Karpas-422 (cell line): ENCODE measurements around the gene TIFAB. TPM values are rescaled to one million over a fixed set of nuclear protein-coding genes. Genes with fewer than 3 reads are reported as not detected.

Source experiments
- DNase-seq: peaks from one replicate; pipeline ENCODE4 v3.0.0-alpha.2; 2015
- H2AFZ ChIP-seq: fragments of 200-600 bp; sonication (generic); 2 replicates; pipeline ENCODE4 v1.6.1; 2014; ENCODE audit warnings: antibody characterized with exemption, low read length, mixed read lengths
- H3K27ac ChIP-seq: fragments of 200-600 bp; sonication (generic); 2 replicates; pipeline ENCODE4 v1.5.1; 2014; ENCODE audit warnings: mild to moderate bottlenecking, low read length, moderate library complexity
- H3K27me3 ChIP-seq: fragments of 200-600 bp; sonication (generic); 2 replicates; pipeline ENCODE4 v1.6.1; 2014; ENCODE audit warnings: low read length, mixed read lengths
- H3K36me3 ChIP-seq: fragments of 200-600 bp; sonication (generic); 2 replicates; pipeline ENCODE4 v1.6.1; 2014; ENCODE audit warnings: low read length, mixed read lengths; ENCODE audit not compliant: insufficient read depth
- H3K4me1 ChIP-seq: fragments of 200-600 bp; sonication (generic); 2 replicates; pipeline ENCODE4 v1.6.1; 2014; ENCODE audit warnings: mild to moderate bottlenecking, low read length, mixed read lengths
- H3K4me2 ChIP-seq: fragments of 200-600 bp; sonication (generic); 2 replicates; pipeline ENCODE4 v1.6.1; 2014; ENCODE audit warnings: low read length, low read depth, mild to moderate bottlenecking; ENCODE audit not compliant: poor library complexity, severe bottlenecking
- H3K4me3 ChIP-seq: fragments of 200-600 bp; sonication (generic); 2 replicates; pipeline ENCODE4 v1.5.1; 2014; ENCODE audit warnings: mild to moderate bottlenecking, antibody characterized with exemption, low read length, mixed read lengths
- H3K79me2 ChIP-seq: fragments of 200-600 bp; sonication (generic); 2 replicates; pipeline ENCODE4 v1.6.1; 2014; ENCODE audit warnings: mild to moderate bottlenecking, low read length, mixed read lengths
- H3K9ac ChIP-seq: fragments of 200-600 bp; sonication (generic); 2 replicates; pipeline ENCODE4 v1.6.0; 2014; ENCODE audit warnings: low read length
- H3K9me2 ChIP-seq: fragments of 200-600 bp; sonication (generic), shearing (Covaris generic); replicated peaks from 2 replicates; pipeline ENCODE4 v1.6.0; 2014; ENCODE audit warnings: mild to moderate bottlenecking, low read length, moderate library complexity; ENCODE audit not compliant: insufficient read depth
- H3K9me3 ChIP-seq: fragments of 300-700, 200-600 bp; sonication (generic); 2 replicates; pipeline ENCODE4 v1.6.1; 2014; ENCODE audit warnings: low read length, mixed read lengths
- H4K20me1 ChIP-seq: fragments of 200-600 bp; sonication (generic); 2 replicates; pipeline ENCODE4 v1.6.1; 2014; ENCODE audit warnings: mild to moderate bottlenecking, antibody characterized with exemption, low read length, low read depth; ENCODE audit not compliant: insufficient read depth
- total RNA-seq: library from RNA; depleted of rRNA; stranded (reverse); fragments of >200 nt; shearing (Covaris generic); gene quantifications from 2 replicates; pipeline ENCODE4 v1.2.3, GENCODE V29; 2014; ENCODE audit warnings: low replicate concordance

TIFAB gene
- total RNA-seq, 1 experiment from 2014 or later: not detected

DNA sequence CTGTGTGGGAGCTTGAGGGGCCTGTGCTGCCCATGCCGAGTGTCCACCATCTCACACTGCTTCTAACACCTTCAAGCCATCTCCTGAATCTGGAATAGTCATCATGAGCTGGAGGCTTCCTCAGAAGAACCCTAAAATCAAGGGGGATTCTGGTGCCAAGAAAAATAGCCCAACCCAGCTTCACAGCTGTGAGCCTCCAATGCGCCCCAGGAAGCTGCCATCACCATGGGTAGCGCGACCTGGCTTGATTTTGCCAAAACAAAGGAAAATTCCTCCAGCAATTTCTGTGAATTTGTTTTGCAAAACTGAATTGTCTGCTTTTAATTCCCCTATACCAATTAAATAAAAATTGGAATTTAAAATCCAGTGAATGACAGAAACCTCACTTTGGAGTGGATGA, 6.2 kb upstream of the TIFAB start:
- Histone ChIP-seq H3K9ac (no peak overlapping the region), H3K36me3 (no peaks in the 10 kb centered on the region), H4K20me1 (no peaks in the 10 kb centered on the region), H3K4me2 (no peak overlapping the region), H3K9me2 (no peaks in the 10 kb centered on the region), H2AFZ (no peak overlapping the region), H3K4me3 (no peak overlapping the region), H3K9me3 (no peaks in the 10 kb centered on the region), H3K27me3 (no peaks in the 10 kb centered on the region), H3K79me2 (no peaks in the 10 kb centered on the region), H3K4me1 (no peaks in the 10 kb centered on the region), H3K27ac (no peak overlapping the region)
- DNase-seq: no peak

DNA sequence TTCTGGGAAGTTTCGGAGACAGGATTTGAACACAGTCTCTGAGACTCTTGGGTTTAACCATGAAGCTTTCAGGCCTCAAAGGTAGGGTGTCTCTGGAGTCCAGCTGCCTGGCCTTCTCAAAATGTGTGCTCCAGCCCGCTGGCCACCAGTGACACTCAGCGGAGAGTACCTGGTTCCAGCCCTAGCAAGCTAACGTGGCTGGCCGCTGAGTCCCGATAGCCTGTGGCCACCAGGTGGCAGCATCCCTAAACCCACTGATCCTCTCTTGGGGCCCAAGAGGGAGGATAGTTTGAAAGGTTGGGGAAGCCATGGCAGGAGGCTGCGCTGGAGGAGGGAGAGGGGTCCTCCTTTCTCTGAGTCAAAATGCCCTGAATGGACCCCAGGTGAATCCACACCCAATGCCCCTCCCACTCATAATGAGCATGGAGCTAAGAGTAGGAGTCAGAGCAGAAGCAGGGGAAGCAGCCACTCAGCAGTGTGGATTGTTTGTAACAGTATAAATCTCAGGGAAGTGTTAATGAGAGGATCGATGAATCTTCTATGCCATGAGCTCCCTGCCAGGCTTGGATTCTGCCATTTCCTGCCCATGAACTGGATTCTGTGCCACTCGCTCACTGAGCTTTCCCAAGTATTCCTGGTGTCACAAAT, 5.4 kb upstream of the TIFAB start:
- H3K4me1 ChIP-seq: no peaks in the 10 kb centered on the region

DNA sequence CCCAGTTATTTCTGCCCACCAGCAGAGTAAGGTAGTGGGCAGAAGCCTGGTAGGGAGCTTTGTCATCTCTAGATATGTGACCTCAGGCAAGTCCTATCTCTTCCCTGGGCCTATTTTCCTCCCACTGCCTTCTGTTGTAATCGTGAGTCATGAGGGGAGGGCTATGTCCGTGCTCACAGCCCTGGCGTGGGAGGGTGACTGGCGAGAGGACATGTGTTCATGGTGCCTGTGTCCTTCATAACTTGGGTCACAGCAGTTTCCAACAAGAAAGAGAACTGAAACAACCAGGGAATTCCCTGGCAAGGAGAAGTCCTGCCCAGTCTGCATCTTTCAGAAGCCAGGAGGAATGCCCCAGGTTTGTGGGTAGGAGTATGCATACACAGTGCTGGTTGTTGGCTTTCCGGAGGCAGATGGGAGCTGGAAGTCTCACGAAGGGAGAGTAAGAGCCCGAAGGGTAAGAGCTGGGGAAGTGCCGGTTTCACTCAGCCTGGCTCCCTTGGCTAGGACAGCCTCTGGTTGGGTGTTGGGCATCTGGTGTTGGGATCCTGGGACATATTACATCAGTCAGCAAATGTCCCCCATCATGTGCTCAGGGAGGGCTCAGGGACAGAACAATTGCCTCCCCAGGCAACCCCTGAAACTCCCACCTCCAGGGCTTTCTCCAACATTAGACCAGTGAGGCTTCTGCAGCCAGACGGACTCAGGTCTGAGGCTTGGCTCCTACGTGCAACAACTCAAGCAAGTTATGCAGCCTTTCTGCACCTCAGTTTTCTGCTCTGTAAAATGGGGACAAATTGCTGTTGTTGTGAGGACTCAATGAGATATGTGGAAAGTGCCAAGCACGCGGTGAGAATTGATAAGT, 4.3 kb upstream of the TIFAB start:
- no peaks in the 10 kb centered on the region for H4K20me1 ChIP-seq
- H3K9ac ChIP-seq: no peak overlapping the region
- H3K27me3 ChIP-seq: no peaks in the 10 kb centered on the region
- no peaks in the 10 kb centered on the region for H3K9me3 ChIP-seq
- no peaks in the 10 kb centered on the region for H3K36me3 ChIP-seq
- H3K4me3 ChIP-seq: no peak overlapping the region
- H2AFZ ChIP-seq: no peak overlapping the region
- H3K4me1 ChIP-seq: no peaks in the 10 kb centered on the region
- H3K27ac ChIP-seq: no peak overlapping the region
- H3K4me2 ChIP-seq: no peak overlapping the region
- no peak for DNase-seq
- H3K79me2 ChIP-seq: no peaks in the 10 kb centered on the region
- no peaks in the 10 kb centered on the region for H3K9me2 ChIP-seq

More for the DNA sequence above, 5.4 kb upstream of the TIFAB start:
- Histone ChIP-seq H3K9ac (no peak overlapping the region), H3K27ac (no peak overlapping the region), H3K27me3 (no peaks in the 10 kb centered on the region), H3K9me2 (no peaks in the 10 kb centered on the region), H3K9me3 (no peaks in the 10 kb centered on the region), H3K4me3 (no peak overlapping the region), H2AFZ (no peak overlapping the region), H3K36me3 (no peaks in the 10 kb centered on the region), H3K79me2 (no peaks in the 10 kb centered on the region), H4K20me1 (no peaks in the 10 kb centered on the region), H3K4me2 (no peak overlapping the region)
- peak; percentile 88 for DNase-seq

DNA sequence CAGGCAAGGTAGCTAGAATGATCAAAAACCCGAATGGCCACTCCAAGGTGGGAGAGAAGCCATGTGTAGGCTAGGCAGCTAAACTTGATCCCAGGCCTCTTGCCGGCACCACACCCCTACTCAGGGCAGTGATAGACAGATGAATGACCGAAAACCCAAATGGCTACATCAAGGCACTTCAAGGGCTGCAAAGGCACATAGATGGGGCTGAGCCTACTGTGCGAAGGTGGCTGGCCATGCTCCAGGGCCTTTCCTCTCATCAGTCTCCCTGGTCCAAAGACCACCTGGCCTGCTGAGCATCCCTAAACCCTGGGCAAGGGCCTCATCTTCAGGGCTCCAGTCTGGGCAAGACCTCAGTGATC, 3.7 kb upstream of the TIFAB start:
- H3K27me3 ChIP-seq: no peaks in the 10 kb centered on the region
- H3K36me3 ChIP-seq: no peaks in the 10 kb centered on the region
- no peak overlapping the region for H3K9ac ChIP-seq
- H3K4me3 ChIP-seq: no peak overlapping the region
- no peaks in the 10 kb centered on the region for H3K79me2 ChIP-seq
- no peak for DNase-seq
- no peak overlapping the region for H3K4me2 ChIP-seq
- H3K27ac ChIP-seq: no peak overlapping the region
- no peaks in the 10 kb centered on the region for H3K9me3 ChIP-seq
- H3K9me2 ChIP-seq: no peaks in the 10 kb centered on the region
- no peaks in the 10 kb centered on the region for H3K4me1 ChIP-seq
- H4K20me1 ChIP-seq: no peaks in the 10 kb centered on the region
- H2AFZ ChIP-seq: no peak overlapping the region

GRCh38 chr5:135454946-135455345, 2.8 kb upstream of the TIFAB start:
- H2AFZ ChIP-seq: no peak overlapping the region
- no peak overlapping the region for H3K27ac ChIP-seq
- H3K9me2 ChIP-seq: no peaks in the 10 kb centered on the region
- no peak overlapping the region for H3K4me3 ChIP-seq
- H3K27me3 ChIP-seq: no peaks in the 10 kb centered on the region
- DNase-seq: no peak
- H3K9me3 ChIP-seq: no peaks in the 10 kb centered on the region
- no peaks in the 10 kb centered on the region for H3K79me2 ChIP-seq
- no peak overlapping the region for H3K9ac ChIP-seq
- no peaks in the 10 kb centered on the region for H3K36me3 ChIP-seq
- H3K4me1 ChIP-seq: no peaks in the 10 kb centered on the region
- no peaks in the 10 kb centered on the region for H4K20me1 ChIP-seq
- H3K4me2 ChIP-seq: no peak overlapping the region

GRCh38 chr5:135453613-135454012, 1.5 kb upstream of the TIFAB start:
- H3K79me2 ChIP-seq: no peaks in the 10 kb centered on the region
- no peaks in the 10 kb centered on the region for H3K36me3 ChIP-seq
- no peak overlapping the region for H3K27ac ChIP-seq
- H2AFZ ChIP-seq: no peak overlapping the region
- no peaks in the 10 kb centered on the region for H4K20me1 ChIP-seq
- H3K9ac ChIP-seq: no peak overlapping the region
- H3K4me1 ChIP-seq: no peaks in the 10 kb centered on the region
- DNase-seq: no peak
- no peaks in the 10 kb centered on the region for H3K9me3 ChIP-seq
- H3K9me2 ChIP-seq: no peaks in the 10 kb centered on the region
- H3K4me2 ChIP-seq: no peak overlapping the region
- no peak overlapping the region for H3K4me3 ChIP-seq
- H3K27me3 ChIP-seq: no peaks in the 10 kb centered on the region

DNA sequence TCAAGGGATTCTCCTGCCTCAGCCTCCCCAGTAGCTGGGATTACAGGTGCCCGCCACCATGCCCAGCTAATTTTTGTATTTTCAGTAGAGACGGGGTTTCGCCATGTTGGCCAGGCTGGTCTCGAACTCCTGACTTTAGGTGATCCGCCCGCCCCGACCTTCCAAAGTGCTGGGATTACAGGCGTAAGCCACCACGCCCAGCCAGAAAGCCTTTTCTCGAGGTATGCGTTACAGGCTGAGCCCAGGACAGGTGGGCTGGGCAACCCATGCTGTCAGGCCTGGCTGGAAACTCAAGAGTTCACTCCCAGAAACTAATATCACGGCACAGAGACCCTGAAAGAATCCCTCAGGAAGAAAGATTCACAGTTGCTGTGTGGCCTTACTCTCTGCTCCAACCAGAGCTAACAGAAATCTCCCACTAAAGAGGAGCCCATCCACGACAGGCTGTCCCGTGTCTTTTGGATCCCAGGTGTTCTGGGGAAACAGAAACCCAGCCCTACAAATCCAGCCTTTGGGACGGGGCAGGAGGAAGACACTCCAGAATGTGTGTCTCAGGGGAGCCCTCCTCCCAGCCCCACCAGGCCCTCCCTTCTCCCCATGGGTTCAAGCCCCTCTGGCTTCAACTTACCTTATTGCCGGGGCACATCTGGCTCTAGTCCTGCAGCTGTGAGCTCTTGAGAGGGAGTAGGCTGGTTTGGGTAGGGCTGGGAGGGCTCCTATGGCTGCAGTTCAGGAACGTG, 400 bp downstream of the TIFAB start:
- no peak overlapping the region for H3K4me2 ChIP-seq
- no peaks in the 10 kb centered on the region for H3K27me3 ChIP-seq
- H3K9ac ChIP-seq: no peak overlapping the region

GRCh38 chr5:135450952-135451351, 1.2 kb downstream of the TIFAB start:
- Histone ChIP-seq H3K27me3 (no peaks in the 10 kb centered on the region), H3K4me1 (no peaks in the 10 kb centered on the region), H4K20me1 (no peaks in the 10 kb centered on the region), H3K79me2 (no peaks in the 10 kb centered on the region), H3K4me3 (no peak overlapping the region), H3K9me3 (no peaks in the 10 kb centered on the region), H3K4me2 (no peak overlapping the region), H3K9ac (no peak overlapping the region), H3K27ac (no peak overlapping the region), H3K9me2 (no peaks in the 10 kb centered on the region), H2AFZ (no peak overlapping the region), H3K36me3 (no peaks in the 10 kb centered on the region)
- DNase-seq: no peak

More for the DNA sequence above, 400 bp downstream of the TIFAB start:
- Histone ChIP-seq H3K4me3 (no peak overlapping the region), H3K4me1 (no peaks in the 10 kb centered on the region), H3K9me2 (no peaks in the 10 kb centered on the region), H3K36me3 (no peaks in the 10 kb centered on the region), H2AFZ (no peak overlapping the region), H4K20me1 (no peaks in the 10 kb centered on the region), H3K79me2 (no peaks in the 10 kb centered on the region), H3K9me3 (no peaks in the 10 kb centered on the region), H3K27ac (no peak overlapping the region)
- no peak for DNase-seq
